C4-2B (cell line): ENCODE data around the gene C5orf46.

Experiments
- ZFX ChIP-seq: fragments of 450-650 bp; IDR thresholded peaks from 2 replicates; pipeline ENCODE4 v1.6.1; 2017
- TF ChIP-seq, protein P1 (sequence below): fragments of 450-650 bp; conservative IDR thresholded peaks from 2 replicates; pipeline ENCODE4 v1.5.1; 2017; ENCODE audit warnings: mild to moderate bottlenecking

GRCh38 chr5:147860641-147861025 is 45.7 kb downstream of the C5orf46 start:
- TF ChIP-seq, protein P1, sequence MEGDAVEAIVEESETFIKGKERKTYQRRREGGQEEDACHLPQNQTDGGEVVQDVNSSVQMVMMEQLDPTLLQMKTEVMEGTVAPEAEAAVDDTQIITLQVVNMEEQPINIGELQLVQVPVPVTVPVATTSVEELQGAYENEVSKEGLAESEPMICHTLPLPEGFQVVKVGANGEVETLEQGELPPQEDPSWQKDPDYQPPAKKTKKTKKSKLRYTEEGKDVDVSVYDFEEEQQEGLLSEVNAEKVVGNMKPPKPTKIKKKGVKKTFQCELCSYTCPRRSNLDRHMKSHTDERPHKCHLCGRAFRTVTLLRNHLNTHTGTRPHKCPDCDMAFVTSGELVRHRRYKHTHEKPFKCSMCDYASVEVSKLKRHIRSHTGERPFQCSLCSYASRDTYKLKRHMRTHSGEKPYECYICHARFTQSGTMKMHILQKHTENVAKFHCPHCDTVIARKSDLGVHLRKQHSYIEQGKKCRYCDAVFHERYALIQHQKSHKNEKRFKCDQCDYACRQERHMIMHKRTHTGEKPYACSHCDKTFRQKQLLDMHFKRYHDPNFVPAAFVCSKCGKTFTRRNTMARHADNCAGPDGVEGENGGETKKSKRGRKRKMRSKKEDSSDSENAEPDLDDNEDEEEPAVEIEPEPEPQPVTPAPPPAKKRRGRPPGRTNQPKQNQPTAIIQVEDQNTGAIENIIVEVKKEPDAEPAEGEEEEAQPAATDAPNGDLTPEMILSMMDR: no peak
- no peak for TF ChIP-seq ZFX
